Astrocyte (in vitro differentiated cells and primary cell): ENCODE measurements around the gene PATJ.

Experiments used
- EZH2 ChIP-seq: IDR thresholded peaks from 2 replicates; pipeline ENCODE4 v1.6.1; 2012; ENCODE audit warnings: mild to moderate bottlenecking, low read length, inconsistent platforms; ENCODE audit not compliant: insufficient read depth
- TF ChIP-seq, protein P1 (sequence below): IDR thresholded peaks from 2 replicates; pipeline ENCODE4 v1.5.1; 2011; ENCODE audit warnings: low read depth, mild to moderate bottlenecking, inconsistent platforms, low read length, moderate library complexity; ENCODE audit not compliant: insufficient read depth

DNA sequence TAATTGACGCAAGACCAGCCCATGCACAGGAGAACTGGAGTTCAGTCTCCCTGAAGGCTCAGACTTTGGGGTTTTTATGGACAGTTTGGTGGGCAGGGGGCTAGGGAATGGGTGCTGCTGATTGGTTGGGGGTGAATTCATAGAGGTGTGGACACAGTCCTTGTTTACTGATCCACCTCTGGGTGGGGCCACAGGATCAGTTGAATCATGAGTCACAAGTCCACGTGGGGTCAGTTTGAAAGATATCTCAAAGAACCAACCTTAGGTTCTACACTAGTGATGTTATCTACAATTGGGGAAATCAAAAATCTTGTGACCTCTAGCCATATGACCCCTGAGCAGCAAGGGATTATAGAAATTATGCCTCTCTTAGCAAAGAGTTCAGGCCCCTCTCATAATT, 324.4 kb downstream of the PATJ start:
- TF ChIP-seq, protein P1, sequence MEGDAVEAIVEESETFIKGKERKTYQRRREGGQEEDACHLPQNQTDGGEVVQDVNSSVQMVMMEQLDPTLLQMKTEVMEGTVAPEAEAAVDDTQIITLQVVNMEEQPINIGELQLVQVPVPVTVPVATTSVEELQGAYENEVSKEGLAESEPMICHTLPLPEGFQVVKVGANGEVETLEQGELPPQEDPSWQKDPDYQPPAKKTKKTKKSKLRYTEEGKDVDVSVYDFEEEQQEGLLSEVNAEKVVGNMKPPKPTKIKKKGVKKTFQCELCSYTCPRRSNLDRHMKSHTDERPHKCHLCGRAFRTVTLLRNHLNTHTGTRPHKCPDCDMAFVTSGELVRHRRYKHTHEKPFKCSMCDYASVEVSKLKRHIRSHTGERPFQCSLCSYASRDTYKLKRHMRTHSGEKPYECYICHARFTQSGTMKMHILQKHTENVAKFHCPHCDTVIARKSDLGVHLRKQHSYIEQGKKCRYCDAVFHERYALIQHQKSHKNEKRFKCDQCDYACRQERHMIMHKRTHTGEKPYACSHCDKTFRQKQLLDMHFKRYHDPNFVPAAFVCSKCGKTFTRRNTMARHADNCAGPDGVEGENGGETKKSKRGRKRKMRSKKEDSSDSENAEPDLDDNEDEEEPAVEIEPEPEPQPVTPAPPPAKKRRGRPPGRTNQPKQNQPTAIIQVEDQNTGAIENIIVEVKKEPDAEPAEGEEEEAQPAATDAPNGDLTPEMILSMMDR = no peak
- TF ChIP-seq EZH2 = no peak
